Panc1 (cell line): ENCODE measurements around the gene PARP15.

Experiments used
- CTCF ChIP-seq: fragments of 450-650 bp; IDR thresholded peaks from 2 replicates; pipeline ENCODE4 v1.5.1; 2017; ENCODE audit warnings: mild to moderate bottlenecking
- POLR2AphosphoS5 ChIP-seq: IDR thresholded peaks from 2 replicates; pipeline ENCODE4 v1.6.1; 2012; ENCODE audit warnings: mild to moderate bottlenecking, low read depth, low read length, moderate library complexity
- SIN3A ChIP-seq: IDR thresholded peaks from 2 replicates; pipeline ENCODE4 v1.6.1; 2012; ENCODE audit warnings: low read depth, mild to moderate bottlenecking, low read length, moderate library complexity, borderline replicate concordance; ENCODE audit not compliant: insufficient read depth

DNA sequence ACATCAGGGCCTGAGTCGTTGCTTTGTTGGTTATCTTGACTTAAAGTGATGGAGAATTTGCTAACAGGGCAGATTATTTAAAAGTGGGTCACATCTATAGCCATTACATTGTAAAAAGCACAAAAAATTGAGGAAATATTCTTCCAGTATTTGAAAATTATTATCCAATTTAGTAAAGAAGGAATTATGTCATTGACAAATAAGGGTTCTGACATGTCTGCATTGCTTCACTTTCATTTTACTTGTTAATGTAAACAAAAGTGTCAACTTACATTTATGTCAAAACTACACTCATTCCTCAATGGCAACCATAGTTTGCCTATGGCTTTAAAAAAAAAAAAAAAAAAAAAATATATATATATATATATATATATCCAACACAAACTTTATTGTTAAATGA, 99.8 kb downstream of the PARP15 start:
- TF ChIP-seq POLR2AphosphoS5 (no peak), CTCF (no peak), SIN3A (no peak)
